Measurements from ENCODE around the gene PSENEN.

Gene PSENEN

GRCh38 chr19:35712567-35713505 is 32.6 kb upstream of the PSENEN start:
- Histone ChIP-seq H3K27ac (ENCODE audit: low read depth, low read length) (no peak overlapping the region), H3K36me3 (ENCODE audit: control insufficient read depth in 1 of 2, insufficient read depth in 2 of 2, low read length in 2 of 2) (no peaks in the 10 kb centered on the region), H3K4me1 (ENCODE audit: control insufficient read depth in 1 of 2, insufficient read depth in 2 of 2, low read length in 2 of 2) (peaks cover 17% of the 10 kb centered on the region in 2 donors)

GRCh38 chr19:35713506-35713850 is 32.0 kb upstream of the PSENEN start:
- peaks cover 17 to 18% of the 10 kb centered on the region in 2 donors for H3K4me1 ChIP-seq (ENCODE audit: control insufficient read depth in 1 of 2, insufficient read depth in 2 of 2, low read length in 2 of 2)
- no peaks in the 10 kb centered on the region for H3K9me3 ChIP-seq (ENCODE audit: control insufficient read depth in 1 of 2, low read length in 2 of 2)
- no peaks in the 10 kb centered on the region for H3K36me3 ChIP-seq (ENCODE audit: control insufficient read depth in 1 of 2, insufficient read depth in 2 of 2, low read length in 2 of 2)
- H3K9ac ChIP-seq (ENCODE audit: low read depth in 1 of 2, low read length in 2 of 2), result no peak overlapping the region
- H3K4me3 ChIP-seq (ENCODE audit: low read depth in 1 of 2, low read length in 2 of 2), result no peak overlapping the region
- H3K27me3 ChIP-seq (ENCODE audit: control insufficient read depth in 1 of 2, insufficient read depth in 2 of 2, low read length in 2 of 2), result peaks cover 0 to 10% of the 10 kb centered on the region in 2 donors
- no peak overlapping the region for H3K27ac ChIP-seq (ENCODE audit: low read depth, low read length)

More at GRCh38 chr19:35712567-35713505, 32.6 kb upstream of the PSENEN start:
- H3K9ac ChIP-seq (ENCODE audit: low read depth in 1 of 2, low read length in 2 of 2), result no peak overlapping the region
- peaks cover 0 to 12% of the 10 kb centered on the region in 2 donors for H3K27me3 ChIP-seq (ENCODE audit: control insufficient read depth in 1 of 2, insufficient read depth in 2 of 2, low read length in 2 of 2)
- H3K4me3 ChIP-seq (ENCODE audit: low read depth in 1 of 2, low read length in 2 of 2), result no peak overlapping the region
- H3K9me3 ChIP-seq (ENCODE audit: control insufficient read depth in 1 of 2, low read length in 2 of 2), result no peaks in the 10 kb centered on the region

- Histone ChIP-seq H3K9me3 (ENCODE audit: control insufficient read depth in 1 of 2, low read length in 2 of 2) (no peaks in the 10 kb centered on the region), H3K27ac (ENCODE audit: low read depth, low read length) (no peak overlapping the region), H3K4me3 (ENCODE audit: low read depth in 1 of 2, low read length in 2 of 2) (peak overlapping the region in 1 of 2 donors; percentile 2), H3K4me1 (ENCODE audit: control insufficient read depth in 1 of 2, insufficient read depth in 2 of 2, low read length in 2 of 2) (peaks cover 20 to 23% of the 10 kb centered on the region in 2 donors), H3K27me3 (ENCODE audit: control insufficient read depth in 1 of 2, insufficient read depth in 2 of 2, low read length in 2 of 2) (peaks cover 0 to 10% of the 10 kb centered on the region in 2 donors), H3K36me3 (ENCODE audit: control insufficient read depth in 1 of 2, insufficient read depth in 2 of 2, low read length in 2 of 2) (no peaks in the 10 kb centered on the region), H3K9ac (ENCODE audit: low read depth in 1 of 2, low read length in 2 of 2) (no peak overlapping the region)
Observed at GRCh38 chr19:35713904-35714495, 31.5 kb upstream of the PSENEN start.

- H3K27me3 ChIP-seq (ENCODE audit: control insufficient read depth in 1 of 2, insufficient read depth in 2 of 2, low read length in 2 of 2), result peaks cover 0 to 10% of the 10 kb centered on the region in 2 donors
- H3K9me3 ChIP-seq (ENCODE audit: control insufficient read depth in 1 of 2, low read length in 2 of 2), result no peaks in the 10 kb centered on the region
- no peaks in the 10 kb centered on the region for H3K36me3 ChIP-seq (ENCODE audit: control insufficient read depth in 1 of 2, insufficient read depth in 2 of 2, low read length in 2 of 2)
- peaks cover 27 to 30% of the 10 kb centered on the region in 2 donors for H3K4me1 ChIP-seq (ENCODE audit: control insufficient read depth in 1 of 2, insufficient read depth in 2 of 2, low read length in 2 of 2)
- peak overlapping the region in 1 of 2 donors; percentile 83 for H3K9ac ChIP-seq (ENCODE audit: low read depth in 1 of 2, low read length in 2 of 2)
- no peak overlapping the region for H3K27ac ChIP-seq (ENCODE audit: low read depth, low read length)
- H3K4me3 ChIP-seq (ENCODE audit: low read depth in 1 of 2, low read length in 2 of 2), result no peak overlapping the region
Observed at GRCh38 chr19:35714601-35715354, 30.7 kb upstream of the PSENEN start.

- Histone ChIP-seq H3K27me3 (ENCODE audit: control insufficient read depth in 1 of 2, insufficient read depth in 2 of 2, low read length in 2 of 2) (peaks cover 0 to 10% of the 10 kb centered on the region in 2 donors), H3K36me3 (ENCODE audit: control insufficient read depth in 1 of 2, insufficient read depth in 2 of 2, low read length in 2 of 2) (peaks cover 0 to 4% of the 10 kb centered on the region in 2 donors), H3K9me3 (ENCODE audit: control insufficient read depth in 1 of 2, low read length in 2 of 2) (no peaks in the 10 kb centered on the region), H3K4me3 (ENCODE audit: low read depth in 1 of 2, low read length in 2 of 2) (peak overlapping the region in 1 of 2 donors; percentile 89), H3K4me1 (ENCODE audit: control insufficient read depth in 1 of 2, insufficient read depth in 2 of 2, low read length in 2 of 2) (peaks cover 27 to 30% of the 10 kb centered on the region in 2 donors), H3K9ac (ENCODE audit: low read depth in 1 of 2, low read length in 2 of 2) (peak overlapping the region in 1 of 2 donors; percentile 83), H3K27ac (ENCODE audit: low read depth, low read length) (no peak overlapping the region)
Observed at GRCh38 chr19:35715355-35715809, 30.1 kb upstream of the PSENEN start.

GRCh38 chr19:35715981-35716800 is 29.3 kb upstream of the PSENEN start:
- Histone ChIP-seq H3K4me1 (ENCODE audit: control insufficient read depth in 1 of 2, insufficient read depth in 2 of 2, low read length in 2 of 2) (peaks cover 27 to 30% of the 10 kb centered on the region in 2 donors), H3K27me3 (ENCODE audit: control insufficient read depth in 1 of 2, insufficient read depth in 2 of 2, low read length in 2 of 2) (peaks cover 0 to 3% of the 10 kb centered on the region in 2 donors), H3K4me3 (ENCODE audit: low read depth in 1 of 2, low read length in 2 of 2) (peak overlapping the region; percentile 87 to 89), H3K36me3 (ENCODE audit: control insufficient read depth in 1 of 2, insufficient read depth in 2 of 2, low read length in 2 of 2) (peaks cover 0 to 6% of the 10 kb centered on the region in 2 donors), H3K27ac (ENCODE audit: low read depth, low read length) (peak overlapping the region; percentile 74), H3K9ac (ENCODE audit: low read depth in 1 of 2, low read length in 2 of 2) (peak overlapping the region; percentile 83 to 96), H3K9me3 (ENCODE audit: control insufficient read depth in 1 of 2, low read length in 2 of 2) (no peaks in the 10 kb centered on the region)

- Histone ChIP-seq H3K36me3 (ENCODE audit: control insufficient read depth in 1 of 2, insufficient read depth in 2 of 2, low read length in 2 of 2) (peaks cover 5 to 13% of the 10 kb centered on the region in 2 donors), H3K4me1 (ENCODE audit: control insufficient read depth in 1 of 2, insufficient read depth in 2 of 2, low read length in 2 of 2) (peaks cover 27 to 30% of the 10 kb centered on the region in 2 donors)
Observed at GRCh38 chr19:35716801-35717664, 28.4 kb upstream of the PSENEN start.

GRCh38 chr19:35717665-35718344 is 27.6 kb upstream of the PSENEN start, which contains the start of gene KMT2B:
TSS of gene KMT2B (plus strand) at chr19:35718003. CDS start at chr19:35718019, 16 bp downstream.
- Histone ChIP-seq H3K27me3 (ENCODE audit: control insufficient read depth in 1 of 2, insufficient read depth in 2 of 2, low read length in 2 of 2) (peaks cover 0 to 3% of the 10 kb centered on the region in 2 donors), H3K9me3 (ENCODE audit: control insufficient read depth in 1 of 2, low read length in 2 of 2) (no peaks in the 10 kb centered on the region), H3K4me3 (ENCODE audit: low read depth in 1 of 2, low read length in 2 of 2) (peak within 1 kb of the TSS; percentile 87 to 93), H3K4me1 (ENCODE audit: control insufficient read depth in 1 of 2, insufficient read depth in 2 of 2, low read length in 2 of 2) (peaks cover 22 to 30% of the 10 kb centered on the region in 2 donors), H3K27ac (ENCODE audit: low read depth, low read length) (peak within 1 kb of the TSS; percentile 75), H3K36me3 (ENCODE audit: control insufficient read depth in 1 of 2, insufficient read depth in 2 of 2, low read length in 2 of 2) (peaks cover 10 to 20% of the 10 kb centered on the region in 2 donors), H3K9ac (ENCODE audit: low read depth in 1 of 2, low read length in 2 of 2) (peak within 1 kb of the TSS; percentile 83 to 96)

More at GRCh38 chr19:35716801-35717664, 28.4 kb upstream of the PSENEN start:
- Histone ChIP-seq H3K9me3 (ENCODE audit: control insufficient read depth in 1 of 2, low read length in 2 of 2) (no peaks in the 10 kb centered on the region), H3K9ac (ENCODE audit: low read depth in 1 of 2, low read length in 2 of 2) (peak overlapping the region; percentile 83 to 96), H3K27me3 (ENCODE audit: control insufficient read depth in 1 of 2, insufficient read depth in 2 of 2, low read length in 2 of 2) (peaks cover 0 to 3% of the 10 kb centered on the region in 2 donors), H3K4me3 (ENCODE audit: low read depth in 1 of 2, low read length in 2 of 2) (peak overlapping the region; percentile 87 to 89), H3K27ac (ENCODE audit: low read depth, low read length) (peak overlapping the region; percentile 75)

Data from duodenal mucosa (tissue), 2 donors.